HepG2 (cell line): ENCODE measurements around the gene PGRMC2. TPM values are rescaled to one million over a fixed set of nuclear protein-coding genes. Genes with fewer than 3 reads are reported as not detected.

ENCODE experiments used
- ATAC-seq: fragments of 200-7000 bp; cut with Tn5 transposase; 3 replicates; pipeline ENCODE4 v1.9.1; 2020; ENCODE audit warnings: mild to moderate bottlenecking, moderate library complexity
- BruUV-seq: library from RNA; stranded (reverse); fragments of 400-500 nt; replicated peaks from 2 replicates; lab custom pipeline; 2021; lab: Mats Ljungman, UMichigan
- CTCF ChIA-PET: fragments of 300-600 bp; formaldehyde crosslinking; extraction: SDS; loops from one replicate; lab custom pipeline; 2021; ENCODE audit warnings: low total read pairs, inconsistent platforms, low intra/inter-chr PET ratio; lab: Yijun Ruan, JAX
- POLR2A ChIA-PET: fragments of 350-600 bp; sonication (Branson Sonifier 250); formaldehyde crosslinking; loops from one replicate; lab custom pipeline; 2020; ENCODE audit warnings: antibody characterized with exemption, inconsistent platforms; lab: Yijun Ruan, JAX
- DNase-seq: peaks from one replicate; pipeline ENCODE4 v3.0.0-alpha.2; 2015; ENCODE audit warnings: low spot score
- FAIRE-seq: peaks from 3 replicates; lab custom pipeline; 2011; peaks lifted over from hg19 to GRCh38; lab: Jason Lieb, UNC
- H2AFZ ChIP-seq: one replicate; pipeline ENCODE4 v1.6.1; 2011; ENCODE audit warnings: low read length, inconsistent platforms
- H3K27ac ChIP-seq: fragments of 300-600 bp; 3 replicates; pipeline ENCODE4 v1.8.0; 2011; ENCODE audit warnings: mixed run types, mild to moderate bottlenecking, mixed read lengths, low read length, inconsistent platforms; ENCODE audit not compliant: insufficient read depth; ENCODE audit errors: extremely low read length
- H3K27me3 ChIP-seq, 2 experiments: fragments of 200-600 bp in 1 of 2; 2 replicates in 1 of 2; 3 replicates in 1 of 2; pipeline versions ENCODE4 v1.6.0 to v1.8.0; 2011; ENCODE audit warnings: low read length in 2 of 2, mild to moderate bottlenecking in 2 of 2, moderate library complexity in 2 of 2, inconsistent platforms in 1 of 2; ENCODE audit not compliant: insufficient read depth in 2 of 2, control insufficient read depth in 1 of 2
- H3K36me3 ChIP-seq, 2 experiments: fragments of 200-600 bp in 1 of 2; replicated peaks in 1 of 2; 2 replicates in 1 of 2; 3 replicates in 1 of 2; pipeline versions ENCODE4 v1.5.1 to v1.8.0; 2011; ENCODE audit warnings: low read length in 2 of 2, inconsistent platforms in 1 of 2; ENCODE audit not compliant: insufficient read depth in 2 of 2, control insufficient read depth in 1 of 2
- H3K4me1 ChIP-seq: 2 replicates; pipeline ENCODE4 v1.5.1; 2012; ENCODE audit warnings: low read length, inconsistent platforms; ENCODE audit not compliant: insufficient read depth
- H3K4me2 ChIP-seq: 2 replicates; pipeline ENCODE4 v1.6.0; 2011; ENCODE audit warnings: low read depth, low read length, inconsistent platforms
- H3K4me3 ChIP-seq, 3 experiments: fragments of 200-600 bp in 1 of 3; sonication (generic), shearing (Covaris generic) in 1 of 3; replicated peaks in 1 of 3; 2 replicates each; pipeline ENCODE4 v1.5.1; 2011 to 2016; ENCODE audit warnings: low read length in 3 of 3, inconsistent platforms in 2 of 3, low read depth in 2 of 3, mild to moderate bottlenecking in 2 of 3, control low read depth in 1 of 3, mixed read lengths in 1 of 3; ENCODE audit not compliant: insufficient read depth in 1 of 3
- H3K79me2 ChIP-seq: one replicate; pipeline ENCODE4 v1.6.1; 2011; ENCODE audit warnings: low read length, inconsistent platforms; ENCODE audit not compliant: insufficient read depth
- H3K9ac ChIP-seq: 2 replicates; pipeline ENCODE4 v1.6.0; 2011; ENCODE audit warnings: mild to moderate bottlenecking, low read depth, low read length, inconsistent platforms; ENCODE audit not compliant: insufficient read depth
- H3K9me3 ChIP-seq: 2 replicates; pipeline ENCODE4 v1.5.1; 2012; ENCODE audit warnings: mild to moderate bottlenecking, low read length
- H4K20me1 ChIP-seq: 2 replicates; pipeline ENCODE4 v1.6.0; 2011; ENCODE audit warnings: inconsistent platforms, mild to moderate bottlenecking, low read length, moderate library complexity; ENCODE audit not compliant: insufficient read depth
- ATF5 ChIP-seq: sonication (generic); formaldehyde crosslinking; IDR thresholded peaks from 2 replicates; pipeline ENCODE4 v1.4.0; 2020; ENCODE audit warnings: mild to moderate bottlenecking, low read depth, missing genetic modification reagents
- FOSL2 ChIP-seq: sonication (generic); formaldehyde crosslinking; IDR thresholded peaks from 2 replicates; pipeline ENCODE4 v1.4.0; 2020; ENCODE audit warnings: missing genetic modification reagents
- FOXK2 ChIP-seq: fragments of 450-650 bp; IDR thresholded peaks from 2 replicates; pipeline ENCODE4 v1.6.1; 2016
- KDM4B ChIP-seq: sonication (generic); formaldehyde crosslinking; IDR thresholded peaks from 2 replicates; pipeline ENCODE4 v1.4.0; 2020; ENCODE audit warnings: missing genetic modification reagents
- KLF16 ChIP-seq, 2 experiments: sonication (generic) in 1 of 2; formaldehyde crosslinking in 1 of 2; IDR thresholded peaks; 2 replicates each; pipeline versions ENCODE4 v1.6.1 to v1.8.0; 2016 to 2023; ENCODE audit warnings: missing genetic modification reagents in 2 of 2, missing compliant biosample characterization in 1 of 2
- KMT2B ChIP-seq: IDR thresholded peaks from 2 replicates; pipeline ENCODE4 v1.6.1; 2016; ENCODE audit warnings: missing genetic modification reagents, missing compliant biosample characterization
- NFKB2 ChIP-seq: sonication (generic); formaldehyde crosslinking; IDR thresholded peaks from 2 replicates; pipeline ENCODE4 v1.4.0; 2020; ENCODE audit warnings: missing genetic modification reagents, borderline replicate concordance
- PAWR ChIP-seq: sonication (generic); formaldehyde crosslinking; IDR thresholded peaks from 2 replicates; pipeline ENCODE4 v1.4.0; 2020; ENCODE audit warnings: missing genetic modification reagents, mild to moderate bottlenecking, borderline replicate concordance
- POLR2A ChIP-seq, 2 experiments: IDR thresholded peaks; 2 replicates each; pipeline ENCODE4 v1.6.1; 2011; ENCODE audit warnings: low read depth in 2 of 2, low read length in 2 of 2, mild to moderate bottlenecking in 1 of 2, moderate library complexity in 1 of 2; ENCODE audit not compliant: insufficient read depth in 1 of 2
- RFXAP ChIP-seq: sonication (generic); formaldehyde crosslinking; IDR thresholded peaks from 2 replicates; pipeline ENCODE4 v1.4.0; 2020; ENCODE audit warnings: missing genetic modification reagents, borderline replicate concordance
- SIX4 ChIP-seq: sonication (generic); formaldehyde crosslinking; IDR thresholded peaks from 2 replicates; pipeline ENCODE4 v1.4.0; 2020; ENCODE audit warnings: missing genetic modification reagents
- SMAD9 ChIP-seq: sonication (generic); formaldehyde crosslinking; IDR thresholded peaks from 2 replicates; pipeline ENCODE4 v1.5.1; 2020; ENCODE audit warnings: mild to moderate bottlenecking, missing genetic modification reagents
- SOX13 ChIP-seq, 3 experiments: fragments of 450-650 bp in 1 of 3; sonication (generic) in 1 of 3; formaldehyde crosslinking in 1 of 3; IDR thresholded peaks in 2 of 3; conservative IDR thresholded peaks in 1 of 3; 2 replicates each; pipeline versions ENCODE4 v1.5.0 to v1.6.1; 2016 to 2020; ENCODE audit warnings: antibody characterized with exemption in 1 of 3, mild to moderate bottlenecking in 1 of 3, missing compliant biosample characterization in 1 of 3, missing genetic modification reagents in 1 of 3, moderate library complexity in 1 of 3
- SOX5 ChIP-seq: IDR thresholded peaks from 2 replicates; pipeline ENCODE4 v1.6.1; 2016; ENCODE audit warnings: borderline replicate concordance
- ZNF367 ChIP-seq: sonication (generic); formaldehyde crosslinking; IDR thresholded peaks from 2 replicates; pipeline ENCODE4 v1.4.0; 2020; ENCODE audit warnings: missing genetic modification reagents, borderline replicate concordance
- ZNF441 ChIP-seq: sonication (generic); formaldehyde crosslinking; IDR thresholded peaks from 2 replicates; pipeline ENCODE4 v1.7.0; 2021; ENCODE audit warnings: missing genetic modification reagents, borderline replicate concordance
- ZNF572 ChIP-seq: sonication (generic); formaldehyde crosslinking; IDR thresholded peaks from 2 replicates; pipeline ENCODE4 v1.5.1; 2020; ENCODE audit warnings: mild to moderate bottlenecking, missing genetic modification reagents
- WGBS: methylation state at CpG from one replicate; pipeline ENCODE4 v1.1.6; 2017; ENCODE audit warnings: low lambda C conversion rate; 5-methylcytosine and 5-hydroxymethylcytosine counted together
- in situ Hi-C: cut with HindIII; loops from 2 replicates; pipeline ENCODE4 v1.10.0; 2017; ENCODE audit warnings: low pct_unique_long_range_greater_than_20kb; ENCODE audit not compliant: extremely low pct_ligation_motif_present
- intact Hi-C: fragments of 100-400 bp; cut with micrococcal nuclease; formaldehyde crosslinking; loops from one replicate; pipeline ENCODE4 v1.10.0; 2022; ENCODE audit not compliant: unreplicated experiment
- polyA plus RNA-seq, 8 experiments: library from polyadenylated mRNA; depleted of rRNA in 3 of 8; stranded (reverse) in 7 of 8; unstranded in 1 of 8; fragments of >200 nt; fragmentation: Illumina TruSeq in 4 of 8; extraction: Trizol in 4 of 8; gene quantifications; 2 replicates each; pipeline versions ENCODE4 v1.2.1 to v1.2.3, GENCODE V29; 2011 to 2016; ENCODE audit warnings: low read depth in 4 of 8, missing spikeins in 1 of 8, mixed read lengths in 1 of 8; ENCODE audit not compliant: insufficient read depth in 1 of 8
- total RNA-seq, 5 experiments: library from RNA; depleted of rRNA; stranded (reverse); fragments of >200 nt; fragmentation: Illumina TruSeq; extraction: Trizol; gene quantifications; 2 replicates each; pipeline ENCODE4 v1.2.3, GENCODE V29; 2016; ENCODE audit warnings: low read depth in 1 of 5
- TF ChIP-seq, protein P1 (sequence below): sonication (generic); formaldehyde crosslinking; IDR thresholded peaks from 2 replicates; pipeline ENCODE4 v1.5.1; 2020; ENCODE audit warnings: missing genetic modification reagents, mild to moderate bottlenecking, borderline replicate concordance
- TF ChIP-seq, protein P2 (sequence below): IDR thresholded peaks from 2 replicates; pipeline ENCODE4 v1.6.1; 2012; ENCODE audit warnings: low read depth, low read length, improper control_type of control experiment

Gene PGRMC2
- total and polyA plus RNA-seq, 2 of the 13 experiments (the other 11 are each of a cell fraction or from before 2014, with no cell fraction given) = 16.0 to 19.8 TPM

- POLR2A ChIA-PET = no interaction called here
Observed at GRCh38 chr4:128322311-128322710, 34.7 kb upstream of the PGRMC2 start.

GRCh38 chr4:128320656-128321055, 33.0 kb upstream of the PGRMC2 start:
- ChIA-PET POLR2A (no interaction called here), CTCF (no interaction called here)
- Histone ChIP-seq H3K27ac (no peak overlapping the region), H4K20me1 (no peaks in the 10 kb centered on the region), H3K9me3 (no peaks in the 10 kb centered on the region), H3K27me3 (no peaks in the 10 kb centered on the region; a peak in 1 of 5 replicates), H3K4me3 (no peak overlapping the region), H3K79me2 (no peaks in the 10 kb centered on the region), H3K4me1 (peaks cover 15% of the 10 kb centered on the region), H3K36me3 (no peaks in the 10 kb centered on the region), H3K9ac (no peak overlapping the region), H2AFZ (no peak overlapping the region), H3K4me2 (no peak overlapping the region)
- DNase-seq (no peak), ATAC-seq (no peak), FAIRE-seq (no peak)
- intact Hi-C loops (no loop called here), in situ Hi-C loops (no loop called here)
- BruUV-seq = no TSS peak
- WGBS = 29% methylated on average over 1 of the region's 1 CpG
- TF ChIP-seq ATF5 (CRISPR knock-in tag) (no peak), ZNF367 (no peak), FOXK2 (no peak), KLF16 (CRISPR knock-in tag; IDR thresholded peaks at IDR 0.05) (no peak), ZNF572 (no peak), PAWR (CRISPR knock-in tag) (no peak), RFXAP (CRISPR knock-in tag) (no peak), ZNF441 (CRISPR knock-in tag) (no peak), SMAD9 (CRISPR knock-in tag) (no peak)
- TF ChIP-seq, protein P1, sequence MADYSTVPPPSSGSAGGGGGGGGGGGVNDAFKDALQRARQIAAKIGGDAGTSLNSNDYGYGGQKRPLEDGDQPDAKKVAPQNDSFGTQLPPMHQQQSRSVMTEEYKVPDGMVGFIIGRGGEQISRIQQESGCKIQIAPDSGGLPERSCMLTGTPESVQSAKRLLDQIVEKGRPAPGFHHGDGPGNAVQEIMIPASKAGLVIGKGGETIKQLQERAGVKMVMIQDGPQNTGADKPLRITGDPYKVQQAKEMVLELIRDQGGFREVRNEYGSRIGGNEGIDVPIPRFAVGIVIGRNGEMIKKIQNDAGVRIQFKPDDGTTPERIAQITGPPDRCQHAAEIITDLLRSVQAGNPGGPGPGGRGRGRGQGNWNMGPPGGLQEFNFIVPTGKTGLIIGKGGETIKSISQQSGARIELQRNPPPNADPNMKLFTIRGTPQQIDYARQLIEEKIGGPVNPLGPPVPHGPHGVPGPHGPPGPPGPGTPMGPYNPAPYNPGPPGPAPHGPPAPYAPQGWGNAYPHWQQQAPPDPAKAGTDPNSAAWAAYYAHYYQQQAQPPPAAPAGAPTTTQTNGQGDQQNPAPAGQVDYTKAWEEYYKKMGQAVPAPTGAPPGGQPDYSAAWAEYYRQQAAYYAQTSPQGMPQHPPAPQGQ (CRISPR knock-in tag) = no peak

More at GRCh38 chr4:128322311-128322710, 34.7 kb upstream of the PGRMC2 start:
- no peak overlapping the region for H2AFZ ChIP-seq
- no peak; the same call in 2 of the 3 replicates for ATAC-seq
- no peaks in the 10 kb centered on the region for H3K36me3 ChIP-seq
- H3K27me3 ChIP-seq = no peaks in the 10 kb centered on the region; a peak in 1 of 5 replicates
- no peak overlapping the region for H3K4me3 ChIP-seq
- no peak overlapping the region for H3K27ac ChIP-seq
- H3K4me2 ChIP-seq = no peak overlapping the region
- intact Hi-C loops (no loop called here), in situ Hi-C loops (no loop called here)
- H4K20me1 ChIP-seq = no peaks in the 10 kb centered on the region
- CTCF ChIA-PET = no interaction called here
- no TSS peak for BruUV-seq
- no peak for FAIRE-seq
- H3K9ac ChIP-seq = no peak overlapping the region
- H3K9me3 ChIP-seq = no peaks in the 10 kb centered on the region
- DNase-seq = peak; percentile 45
- H3K4me1 ChIP-seq = peaks cover 15% of the 10 kb centered on the region
- H3K79me2 ChIP-seq = no peaks in the 10 kb centered on the region
- WGBS = 7% methylated on average over 2 of the region's 2 CpGs
- TF ChIP-seq KDM4B (CRISPR knock-in tag) (no peak), KMT2B (no peak), POLR2A (IDR thresholded peaks at IDR 0.05; ENCODE audit: insufficient read depth in 1 of 2, low read depth in 2 of 2, low read length in 2 of 2) (no peak), SOX5 (CRISPR knock-in tag) (0 out of 2 replicates have a peak, but pooled peaks have one; percentile 19), SOX13 (IDR thresholded peaks at IDR 0.05) (no peak), SOX13 (CRISPR knock-in tag; conservative IDR thresholded peaks at IDR 0.05 in 1 of 2, IDR thresholded peaks at IDR 0.05 in 1 of 2) (peak in 1 of 2 experiments; percentile 66; a peak in 2 of 4 replicates), FOSL2 (CRISPR knock-in tag) (peak; percentile 41; the same call in 1 of the 2 replicates), NFKB2 (CRISPR knock-in tag) (no peak), SIX4 (CRISPR knock-in tag) (0 out of 2 replicates have a peak, but pooled peaks have one; percentile 41)
- TF ChIP-seq, protein P2, sequence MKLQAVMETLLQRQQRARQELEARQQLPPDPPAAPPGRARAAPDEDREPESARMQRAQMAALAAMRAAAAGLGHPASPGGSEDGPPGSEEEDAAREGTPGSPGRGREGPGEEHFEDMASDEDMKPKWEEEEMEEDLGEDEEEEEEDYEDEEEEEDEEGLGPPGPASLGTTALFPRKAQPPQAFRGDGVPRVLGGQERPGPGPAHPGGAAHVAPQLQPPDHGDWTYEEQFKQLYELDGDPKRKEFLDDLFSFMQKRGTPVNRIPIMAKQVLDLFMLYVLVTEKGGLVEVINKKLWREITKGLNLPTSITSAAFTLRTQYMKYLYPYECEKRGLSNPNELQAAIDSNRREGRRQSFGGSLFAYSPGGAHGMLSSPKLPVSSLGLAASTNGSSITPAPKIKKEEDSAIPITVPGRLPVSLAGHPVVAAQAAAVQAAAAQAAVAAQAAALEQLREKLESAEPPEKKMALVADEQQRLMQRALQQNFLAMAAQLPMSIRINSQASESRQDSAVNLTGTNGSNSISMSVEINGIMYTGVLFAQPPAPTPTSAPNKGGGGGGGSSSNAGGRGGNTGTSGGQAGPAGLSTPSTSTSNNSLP = 0 out of 2 replicates have a peak, but pooled peaks have one; percentile 28
